Measurements from ENCODE around the gene COL10A1. TPM values are rescaled to one million over a fixed set of nuclear protein-coding genes. Genes with fewer than 3 reads are reported as not detected.

The COL10A1 gene
- total RNA-seq, 1 donor from 2014 or later: 2.2 TPM

- no peak for DNase-seq (ENCODE audit: low spot score)
Observed at GRCh38 chr6:116087437-116088027, 38.4 kb downstream of the COL10A1 start.

GRCh38 chr6:116084284-116084683 lies 41.6 kb downstream of the COL10A1 start:
- no peak for DNase-seq (ENCODE audit: low spot score)

GRCh38 chr6:116083052-116083451 lies 42.9 kb downstream of the COL10A1 start:
- DNase-seq (ENCODE audit: low spot score): no peak

- no peak for DNase-seq (ENCODE audit: low spot score)
Observed at GRCh38 chr6:116078945-116079344, 47.0 kb downstream of the COL10A1 start.

GRCh38 chr6:116078522-116078921 lies 47.4 kb downstream of the COL10A1 start:
- no peak for DNase-seq (ENCODE audit: low spot score)

- no peak for DNase-seq (ENCODE audit: low spot score)
Observed at GRCh38 chr6:116074732-116075390, 51.1 kb downstream of the COL10A1 start.

GRCh38 chr6:116073765-116074440 lies 52.0 kb downstream of the COL10A1 start:
- DNase-seq (ENCODE audit: low spot score): no peak

GRCh38 chr6:116072368-116072767 lies 53.6 kb downstream of the COL10A1 start:
- DNase-seq (ENCODE audit: low spot score): no peak

- peak; percentile 5 for DNase-seq (ENCODE audit: low spot score)
Observed at GRCh38 chr6:116070616-116071389, 55.1 kb downstream of the COL10A1 start.

GRCh38 chr6:116070101-116070500 lies 55.8 kb downstream of the COL10A1 start:
- no peak for DNase-seq (ENCODE audit: low spot score)

Other genes starting within 250 kb of the COL10A1 start
- 2.6 TPM for gene FRK, start 65.2 kb downstream of the COL10A1 start, total RNA-seq (ENCODE audit: insufficient read depth, low replicate concordance)
- 20.0 TPM for gene NT5DC1, start 25.3 kb downstream of the COL10A1 start, total RNA-seq (ENCODE audit: insufficient read depth, low replicate concordance)
- 16.6 TPM for gene TSPYL4, start 127.9 kb upstream of the COL10A1 start, total RNA-seq (ENCODE audit: insufficient read depth, low replicate concordance)
- gene TSPYL1, start 153.8 kb upstream of the COL10A1 start, total RNA-seq (ENCODE audit: insufficient read depth, low replicate concordance): 48.4 TPM
- 76.8 TPM for gene DSE, start 244.8 kb upstream of the COL10A1 start, total RNA-seq (ENCODE audit: insufficient read depth, low replicate concordance)